Ascending aorta (tissue), 2 donors: ENCODE results near the gene RAD54L. TPM values are rescaled to one million over a fixed set of nuclear protein-coding genes. Genes with fewer than 3 reads are reported as not detected.

Experiments
- DNase-seq, 2 donors: peaks; one replicate each; pipeline ENCODE4 v3.0.0-alpha.2; 2019; ENCODE audit warnings: low spot score in 2 of 2
- H3K27ac ChIP-seq, 2 donors: fragments of 200-600 bp; sonication (generic); one replicate each; pipeline ENCODE4 v1.5.1; 2016 to 2017; ENCODE audit warnings: mild to moderate bottlenecking in 1 of 2
- H3K27me3 ChIP-seq: fragments of 200-600 bp; sonication (generic); one replicate; pipeline ENCODE4 v1.5.1; 2017
- H3K36me3 ChIP-seq, 2 donors: fragments of 200-600 bp; sonication (generic); one replicate each; pipeline ENCODE4 v1.5.1; 2016
- H3K4me1 ChIP-seq, 2 donors: fragments of 200-600 bp; sonication (generic); one replicate each; pipeline ENCODE4 v1.5.1; 2016 to 2017; ENCODE audit warnings: mild to moderate bottlenecking in 1 of 2
- H3K4me3 ChIP-seq, 2 donors: fragments of 200-600 bp; sonication (generic); one replicate each; pipeline ENCODE4 v1.5.1; 2016 to 2017; ENCODE audit warnings: mild to moderate bottlenecking in 1 of 2
- H3K9me3 ChIP-seq, 2 donors: fragments of 200-600 bp; sonication (generic); one replicate each; pipeline ENCODE4 v1.5.1; 2016
- intact Hi-C: fragments of 100-400 bp; cut with DNase I; formaldehyde crosslinking; loops from one replicate; pipeline ENCODE4 v1.15.1; 2023
- total RNA-seq: library from RNA; depleted of rRNA; stranded (reverse); fragments of >200 nt; gene quantifications from one replicate; pipeline ENCODE4 v1.1.0, GENCODE V29; 2016
- TF ChIP-seq, protein P1 (sequence below), 3 experiments: fragments of 200-600 bp in 2 of 3; fragments of 450-650 bp in 1 of 3; sonication (generic) in 2 of 3; IDR thresholded peaks; one replicate each; pipeline ENCODE4 v1.5.1; 2016 to 2019; ENCODE audit warnings: antibody characterized with exemption in 3 of 3, mild to moderate bottlenecking in 1 of 3, moderate library complexity in 1 of 3

The RAD54L gene
- total RNA-seq, 1 donor from 2014 or later, result not detected

DNA sequence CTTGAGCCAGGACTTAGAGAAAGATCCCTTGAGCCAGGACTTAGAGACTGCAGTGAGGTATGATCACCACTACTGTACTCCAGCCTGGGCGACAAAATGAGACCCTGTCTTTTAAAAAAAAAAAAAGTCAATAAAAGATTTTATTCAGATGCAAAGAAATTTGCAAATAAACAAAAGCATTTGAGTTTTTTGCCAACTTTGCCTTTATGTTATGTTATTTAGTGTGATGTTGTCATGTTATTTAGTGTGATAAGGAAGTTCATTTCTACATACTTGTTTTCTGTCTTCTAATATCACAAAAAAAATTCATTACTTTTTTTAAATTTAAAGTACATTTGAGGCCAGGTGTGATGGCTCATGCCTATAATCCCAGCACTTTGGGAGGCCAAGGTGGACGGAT lies 9.0 kb downstream of the RAD54L start:
- intact Hi-C loops, result no loop called here
- Histone ChIP-seq H3K27me3 (no peaks in the 10 kb centered on the region), H3K9me3 (no peaks in the 10 kb centered on the region), H3K36me3 (no peaks in the 10 kb centered on the region), H3K4me3 (no peak overlapping the region), H3K4me1 (no peaks in the 10 kb centered on the region), H3K27ac (no peak overlapping the region)
- DNase-seq, result no peak
- TF ChIP-seq, protein P1, sequence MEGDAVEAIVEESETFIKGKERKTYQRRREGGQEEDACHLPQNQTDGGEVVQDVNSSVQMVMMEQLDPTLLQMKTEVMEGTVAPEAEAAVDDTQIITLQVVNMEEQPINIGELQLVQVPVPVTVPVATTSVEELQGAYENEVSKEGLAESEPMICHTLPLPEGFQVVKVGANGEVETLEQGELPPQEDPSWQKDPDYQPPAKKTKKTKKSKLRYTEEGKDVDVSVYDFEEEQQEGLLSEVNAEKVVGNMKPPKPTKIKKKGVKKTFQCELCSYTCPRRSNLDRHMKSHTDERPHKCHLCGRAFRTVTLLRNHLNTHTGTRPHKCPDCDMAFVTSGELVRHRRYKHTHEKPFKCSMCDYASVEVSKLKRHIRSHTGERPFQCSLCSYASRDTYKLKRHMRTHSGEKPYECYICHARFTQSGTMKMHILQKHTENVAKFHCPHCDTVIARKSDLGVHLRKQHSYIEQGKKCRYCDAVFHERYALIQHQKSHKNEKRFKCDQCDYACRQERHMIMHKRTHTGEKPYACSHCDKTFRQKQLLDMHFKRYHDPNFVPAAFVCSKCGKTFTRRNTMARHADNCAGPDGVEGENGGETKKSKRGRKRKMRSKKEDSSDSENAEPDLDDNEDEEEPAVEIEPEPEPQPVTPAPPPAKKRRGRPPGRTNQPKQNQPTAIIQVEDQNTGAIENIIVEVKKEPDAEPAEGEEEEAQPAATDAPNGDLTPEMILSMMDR (IDR thresholded peaks at IDR 0.05), result no peak

DNA sequence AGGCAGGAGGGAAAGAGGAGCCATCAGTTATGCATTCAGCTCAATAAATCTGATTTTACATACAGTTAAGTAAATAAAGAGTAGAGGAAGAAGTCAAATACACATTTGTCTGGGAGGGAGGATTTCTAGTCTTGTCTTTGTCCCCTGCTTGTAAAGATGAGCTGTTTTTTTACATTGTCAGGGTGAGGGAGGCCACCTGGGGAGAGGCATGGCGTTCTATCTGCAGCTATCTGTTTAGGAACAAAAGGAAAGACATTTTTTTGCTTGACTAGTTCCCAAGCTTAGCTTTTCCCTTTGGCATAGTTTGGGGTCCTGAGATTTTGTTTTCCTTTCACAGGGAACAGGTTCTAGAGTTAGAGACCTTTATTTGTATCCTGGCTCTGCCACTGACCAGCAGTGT lies 14.9 kb downstream of the RAD54L start:
- Histone ChIP-seq H3K4me1 (no peaks in the 10 kb centered on the region), H3K36me3 (no peaks in the 10 kb centered on the region), H3K27ac (no peak overlapping the region), H3K9me3 (no peaks in the 10 kb centered on the region), H3K27me3 (no peaks in the 10 kb centered on the region), H3K4me3 (no peak overlapping the region)
- intact Hi-C loops, result no loop called here
- DNase-seq, result no peak
- TF ChIP-seq, protein P1 (IDR thresholded peaks at IDR 0.05), result no peak

DNA sequence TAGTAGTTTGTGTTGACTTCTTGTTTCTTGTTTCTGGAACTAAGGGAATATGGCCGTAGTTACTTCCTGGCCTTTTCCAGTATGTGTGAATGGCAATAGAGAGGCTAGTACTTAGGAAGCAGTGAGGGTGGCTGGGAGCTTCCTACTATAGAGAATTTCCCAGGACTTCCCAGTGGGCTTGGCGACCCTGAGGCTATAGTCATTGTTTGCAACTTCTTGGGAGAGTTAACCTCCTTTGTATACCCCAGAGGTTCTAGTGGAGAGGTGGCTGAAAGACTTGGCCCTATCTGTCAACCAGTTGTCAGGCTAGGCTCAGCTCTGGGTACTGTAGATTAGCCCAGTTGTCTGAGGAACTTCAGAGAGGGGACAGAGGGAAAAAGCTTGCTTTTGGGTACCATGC lies 15.6 kb downstream of the RAD54L start:
- TF ChIP-seq, protein P1 (IDR thresholded peaks at IDR 0.05), result no peak
- no peak for DNase-seq
- H3K27ac ChIP-seq, result no peak overlapping the region
- no peaks in the 10 kb centered on the region for H3K4me1 ChIP-seq
- H3K9me3 ChIP-seq, result no peaks in the 10 kb centered on the region
- H3K27me3 ChIP-seq, result no peaks in the 10 kb centered on the region
- no peaks in the 10 kb centered on the region for H3K36me3 ChIP-seq
- intact Hi-C loops, result no loop called here
- no peak overlapping the region for H3K4me3 ChIP-seq

DNA sequence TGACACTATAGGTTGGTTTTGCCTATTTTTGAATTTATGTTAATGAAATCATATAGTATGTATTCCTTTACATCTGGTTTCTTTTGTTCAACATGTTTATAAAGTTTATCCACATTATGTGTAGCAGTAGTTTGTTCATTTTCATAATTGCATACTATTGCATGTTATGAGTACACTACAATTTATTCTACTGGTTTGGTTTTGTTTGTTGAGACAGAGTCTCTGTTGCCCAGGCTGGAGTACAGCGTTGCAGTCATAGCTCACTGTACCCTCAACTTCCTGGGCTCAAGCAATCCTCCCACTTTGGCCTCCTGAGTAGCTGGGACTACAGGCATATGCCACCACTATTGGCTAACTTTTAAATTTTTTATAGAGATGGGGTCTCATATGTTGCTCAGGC lies 21.0 kb downstream of the RAD54L start:
- no peak overlapping the region for H3K4me3 ChIP-seq

DNA sequence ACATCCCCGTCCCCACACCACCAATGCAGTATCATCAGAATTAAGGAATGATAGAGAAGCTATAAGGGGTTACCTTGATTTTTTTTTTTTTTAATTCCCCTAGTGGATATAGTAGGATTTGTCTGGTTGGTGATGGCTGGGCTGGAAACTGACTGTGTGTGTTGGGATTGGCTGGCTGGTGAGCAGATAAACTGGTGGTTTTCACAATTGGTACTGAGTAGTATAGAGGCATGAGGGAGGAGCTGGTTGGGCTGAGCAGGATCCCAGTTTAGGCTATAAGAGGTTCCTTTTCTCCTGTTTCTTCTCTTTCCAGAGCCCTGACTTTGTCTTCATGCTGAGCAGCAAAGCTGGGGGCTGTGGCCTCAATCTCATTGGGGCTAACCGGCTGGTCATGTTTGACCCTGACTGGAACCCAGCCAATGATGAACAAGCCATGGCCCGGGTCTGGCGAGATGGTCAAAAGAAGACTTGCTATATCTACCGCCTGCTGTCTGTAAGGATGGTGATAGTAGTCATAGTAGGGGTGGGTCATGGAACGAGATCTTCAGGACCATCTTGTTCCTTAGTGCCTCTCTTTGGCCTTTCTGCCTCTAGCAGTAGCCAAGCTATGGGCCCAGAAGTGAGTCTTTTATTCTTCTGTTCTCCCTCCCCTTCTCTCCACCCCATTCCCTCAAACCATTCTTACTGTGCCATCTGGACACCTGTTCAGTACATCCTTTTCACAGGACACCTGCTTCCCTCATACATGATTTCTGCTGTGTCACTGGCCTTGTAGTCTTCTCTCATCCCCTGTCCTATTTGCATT lies 26.9 kb downstream of the RAD54L start:
- Histone ChIP-seq H3K4me3 (no peak overlapping the region), H3K27ac (no peak overlapping the region), H3K27me3 (no peaks in the 10 kb centered on the region), H3K9me3 (no peaks in the 10 kb centered on the region), H3K36me3 (peaks cover 17 to 19% of the 10 kb centered on the region in 2 donors), H3K4me1 (no peaks in the 10 kb centered on the region)
- TF ChIP-seq, protein P1 (IDR thresholded peaks at IDR 0.05), result no peak
- intact Hi-C loops, result no loop called here
- no peak for DNase-seq

More for the DNA sequence above, 21.0 kb downstream of the RAD54L start:
- Histone ChIP-seq H3K4me1 (no peaks in the 10 kb centered on the region), H3K27me3 (no peaks in the 10 kb centered on the region), H3K9me3 (no peaks in the 10 kb centered on the region), H3K27ac (no peak overlapping the region), H3K36me3 (no peaks in the 10 kb centered on the region)
- TF ChIP-seq, protein P1 (IDR thresholded peaks at IDR 0.05), result no peak
- no peak for DNase-seq
- intact Hi-C loops, result no loop called here
